Heart left ventricle (tissue), 13 donors: ENCODE measurements around the gene MST1.
"Not testable (repeated sequence)": the region's sequence is repeated elsewhere in the genome, so short reads cannot be mapped to it uniquely, and the experiment has no call there.

ENCODE experiments used
- POLR2A ChIP-seq, 2 donors: fragments of 450-650 bp; IDR thresholded peaks; one replicate each; pipeline ENCODE4 v1.6.1; 2017; ENCODE audit warnings: antibody characterized with exemption in 2 of 2, mild to moderate bottlenecking in 2 of 2, moderate library complexity in 2 of 2
- TF ChIP-seq, protein P1 (sequence below), 12 donors: fragments of 200-600 bp; sonication (generic) in 4 of 12; IDR thresholded peaks; one replicate each; pipeline versions ENCODE4 v1.5.0 to v1.8.0; 2018 to 2022; ENCODE audit warnings: antibody characterized with exemption in 12 of 12, mild to moderate bottlenecking in 5 of 12
- donor health status: ischemic (EF 13 %, LVEDD 7.1; RV severe dilation, severe dysfunction).
- donor health status: DM: no; HTN: yes; CAD: no.
- donor health status: DM: no; HTN: no; CAD: no.
- donor health status: ischemic (EF 25% LVEDD 6.9; RV normal size, moderate dysfunction).
- donor health status: ischemic (EF 25% LVEDD 5.7; RV mildly dilated, moderate dysfunction).
- donor health status: ischemic (EF 35%, LVEDD 5.7; RV mildly dilated, moderate dysfunction).
- donor health status: nonischemic (EF 11% LVEDD 7.7; RV severe dilation, severe dysfunction).
- donor health status: DM: yes; HTN: yes; CAD: no.
- donor health status: PGD.
- donor health status: ischemic (EF 29% LVEDD 5.4; RV normal size, mild dysfunction).
- donor health status: nonischemic (EF 23%, LVEDD 6.1; RV moderate dilation, normal function).

GRCh38 chr3:49684453-49684852, 4.8 kb downstream of the MST1 start:
- TF ChIP-seq, protein P1, sequence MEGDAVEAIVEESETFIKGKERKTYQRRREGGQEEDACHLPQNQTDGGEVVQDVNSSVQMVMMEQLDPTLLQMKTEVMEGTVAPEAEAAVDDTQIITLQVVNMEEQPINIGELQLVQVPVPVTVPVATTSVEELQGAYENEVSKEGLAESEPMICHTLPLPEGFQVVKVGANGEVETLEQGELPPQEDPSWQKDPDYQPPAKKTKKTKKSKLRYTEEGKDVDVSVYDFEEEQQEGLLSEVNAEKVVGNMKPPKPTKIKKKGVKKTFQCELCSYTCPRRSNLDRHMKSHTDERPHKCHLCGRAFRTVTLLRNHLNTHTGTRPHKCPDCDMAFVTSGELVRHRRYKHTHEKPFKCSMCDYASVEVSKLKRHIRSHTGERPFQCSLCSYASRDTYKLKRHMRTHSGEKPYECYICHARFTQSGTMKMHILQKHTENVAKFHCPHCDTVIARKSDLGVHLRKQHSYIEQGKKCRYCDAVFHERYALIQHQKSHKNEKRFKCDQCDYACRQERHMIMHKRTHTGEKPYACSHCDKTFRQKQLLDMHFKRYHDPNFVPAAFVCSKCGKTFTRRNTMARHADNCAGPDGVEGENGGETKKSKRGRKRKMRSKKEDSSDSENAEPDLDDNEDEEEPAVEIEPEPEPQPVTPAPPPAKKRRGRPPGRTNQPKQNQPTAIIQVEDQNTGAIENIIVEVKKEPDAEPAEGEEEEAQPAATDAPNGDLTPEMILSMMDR (IDR thresholded peaks at IDR 0.05) = not testable (repeated sequence)
- TF ChIP-seq POLR2A (IDR thresholded peaks at IDR 0.05) = not testable (repeated sequence)
